ENCODE data around the gene SMPX.

DNA sequence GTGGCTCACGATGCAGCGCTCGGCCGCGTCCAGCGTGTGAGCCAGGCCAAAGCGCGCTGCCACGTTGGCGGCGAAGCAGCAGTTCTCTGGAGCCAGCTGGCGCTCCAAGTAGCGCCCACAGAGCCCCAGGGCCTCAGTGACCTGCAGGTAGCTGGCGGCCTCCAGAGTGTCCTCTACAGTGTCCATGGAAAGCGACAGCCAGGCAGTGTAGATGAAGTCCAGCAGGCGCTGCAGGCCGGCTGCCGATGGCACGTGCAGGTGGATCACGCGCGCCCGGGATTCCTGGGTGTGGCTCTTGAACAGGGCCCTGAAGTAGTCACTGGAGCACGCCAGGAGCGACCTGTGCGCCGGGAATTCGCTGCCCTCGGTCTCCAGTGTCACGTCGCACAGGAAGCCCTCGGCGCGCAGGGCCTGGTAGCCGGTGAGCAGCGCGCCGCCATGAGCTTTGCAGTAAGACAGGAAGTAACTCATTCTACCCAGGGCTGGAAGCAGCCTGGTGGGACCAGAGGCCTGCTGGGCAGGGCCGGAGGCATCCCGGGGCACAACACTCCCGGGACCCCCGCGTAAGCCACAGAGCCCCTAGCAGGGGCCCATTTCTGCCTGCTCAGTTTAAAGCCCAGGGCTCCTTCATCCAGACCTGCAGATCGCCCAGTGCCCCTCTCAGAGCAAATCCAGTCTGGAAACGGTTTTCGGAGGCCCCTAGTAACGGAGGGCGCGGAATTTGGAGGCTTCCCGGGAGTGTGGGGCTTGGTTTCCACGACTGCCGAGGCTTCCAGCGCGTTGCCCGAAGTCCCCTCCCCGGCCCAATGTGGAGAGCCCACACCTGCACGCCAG, 100.4 kb downstream of the SMPX start:
- TF ChIP-seq RCOR1 (IDR thresholded peaks at IDR 0.05; ENCODE audit: low read length) (no peak), NFIC (IDR thresholded peaks at IDR 0.05; ENCODE audit: borderline replicate concordance) (no peak), GABPA (IDR thresholded peaks at IDR 0.05; ENCODE audit: low read depth) (no peak), RFX5 (IDR thresholded peaks at IDR 0.05; ENCODE audit: low read length) (no peak), TEAD4 (IDR thresholded peaks at IDR 0.05; ENCODE audit: borderline replicate concordance, insufficient read depth) (no peak), EP300 (IDR thresholded peaks at IDR 0.05; ENCODE audit: borderline replicate concordance in 1 of 2, low read depth in 1 of 2, low read length in 1 of 2) (no peak), YY1 (IDR thresholded peaks at IDR 0.05; ENCODE audit: low read depth) (no peak)
- TF ChIP-seq, protein P1, sequence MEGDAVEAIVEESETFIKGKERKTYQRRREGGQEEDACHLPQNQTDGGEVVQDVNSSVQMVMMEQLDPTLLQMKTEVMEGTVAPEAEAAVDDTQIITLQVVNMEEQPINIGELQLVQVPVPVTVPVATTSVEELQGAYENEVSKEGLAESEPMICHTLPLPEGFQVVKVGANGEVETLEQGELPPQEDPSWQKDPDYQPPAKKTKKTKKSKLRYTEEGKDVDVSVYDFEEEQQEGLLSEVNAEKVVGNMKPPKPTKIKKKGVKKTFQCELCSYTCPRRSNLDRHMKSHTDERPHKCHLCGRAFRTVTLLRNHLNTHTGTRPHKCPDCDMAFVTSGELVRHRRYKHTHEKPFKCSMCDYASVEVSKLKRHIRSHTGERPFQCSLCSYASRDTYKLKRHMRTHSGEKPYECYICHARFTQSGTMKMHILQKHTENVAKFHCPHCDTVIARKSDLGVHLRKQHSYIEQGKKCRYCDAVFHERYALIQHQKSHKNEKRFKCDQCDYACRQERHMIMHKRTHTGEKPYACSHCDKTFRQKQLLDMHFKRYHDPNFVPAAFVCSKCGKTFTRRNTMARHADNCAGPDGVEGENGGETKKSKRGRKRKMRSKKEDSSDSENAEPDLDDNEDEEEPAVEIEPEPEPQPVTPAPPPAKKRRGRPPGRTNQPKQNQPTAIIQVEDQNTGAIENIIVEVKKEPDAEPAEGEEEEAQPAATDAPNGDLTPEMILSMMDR (IDR thresholded peaks at IDR 0.05): no peak
- TF ChIP-seq, protein P2, sequence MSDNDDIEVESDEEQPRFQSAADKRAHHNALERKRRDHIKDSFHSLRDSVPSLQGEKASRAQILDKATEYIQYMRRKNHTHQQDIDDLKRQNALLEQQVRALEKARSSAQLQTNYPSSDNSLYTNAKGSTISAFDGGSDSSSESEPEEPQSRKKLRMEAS (IDR thresholded peaks at IDR 0.05; ENCODE audit: low read depth): no peak
